ENCODE data around the gene SLC9B1.

The SLC9B1 gene

GRCh38 chr4:103019308-103020124 lies at the start of gene SLC9B1:
Gene SLC9B1 (minus strand): TSS chr4:103019705. CDS start chr4:102991711, 27,994 bp downstream.
- peak; percentile 96 for DNase-seq (ENCODE audit: low spot score)

- no peak for DNase-seq (ENCODE audit: low spot score)
Measured at GRCh38 chr4:103067841-103068547, 48.5 kb upstream of the SLC9B1 start.

- DNase-seq (ENCODE audit: low spot score), result no peak
Measured at GRCh38 chr4:103060453-103061148, 41.1 kb upstream of the SLC9B1 start.

GRCh38 chr4:103054030-103054429 lies 34.5 kb upstream of the SLC9B1 start:
- no peak for DNase-seq (ENCODE audit: low spot score)

GRCh38 chr4:103052779-103053178 lies 33.3 kb upstream of the SLC9B1 start:
- DNase-seq (ENCODE audit: low spot score), result no peak

- no peak for DNase-seq (ENCODE audit: low spot score)
Measured at GRCh38 chr4:103052145-103052544, 32.6 kb upstream of the SLC9B1 start.

- DNase-seq (ENCODE audit: low spot score), result no peak
Measured at GRCh38 chr4:103050736-103051436, 31.4 kb upstream of the SLC9B1 start.

GRCh38 chr4:103046416-103047290 lies 27.1 kb upstream of the SLC9B1 start:
- DNase-seq (ENCODE audit: low spot score), result peak; percentile 69

- DNase-seq (ENCODE audit: low spot score), result no peak
Measured at GRCh38 chr4:103044183-103044582, 24.7 kb upstream of the SLC9B1 start.

- no peak for DNase-seq (ENCODE audit: low spot score)
Measured at GRCh38 chr4:103036169-103036568, 16.7 kb upstream of the SLC9B1 start.

- peak; percentile 64 for DNase-seq (ENCODE audit: low spot score)
Measured at GRCh38 chr4:103032574-103032973, 13.1 kb upstream of the SLC9B1 start.

GRCh38 chr4:103030791-103031190 lies 11.3 kb upstream of the SLC9B1 start:
- DNase-seq (ENCODE audit: low spot score), result no peak

GRCh38 chr4:103029300-103029699 lies 9.8 kb upstream of the SLC9B1 start:
- no peak for DNase-seq (ENCODE audit: low spot score)

GRCh38 chr4:103026868-103027267 lies 7.4 kb upstream of the SLC9B1 start:
- no peak for DNase-seq (ENCODE audit: low spot score)

GRCh38 chr4:103024996-103025395 lies 5.5 kb upstream of the SLC9B1 start:
- no peak for DNase-seq (ENCODE audit: low spot score)

GRCh38 chr4:103021120-103021519 lies 1.6 kb upstream of the SLC9B1 start:
- no peak for DNase-seq (ENCODE audit: low spot score)

GRCh38 chr4:103018391-103019307 lies 856 bp downstream of the SLC9B1 start:
- DNase-seq (ENCODE audit: low spot score), result peak; percentile 31

GRCh38 chr4:103012551-103012950 lies 7.0 kb downstream of the SLC9B1 start:
- DNase-seq (ENCODE audit: low spot score), result peak; percentile 65

- peak; percentile 71 for DNase-seq (ENCODE audit: low spot score)
Measured at GRCh38 chr4:103012060-103012459, 7.4 kb downstream of the SLC9B1 start.
